Duodenal mucosa (tissue), 2 donors: ENCODE data around the gene OR2C3.
"Not testable (repeated sequence)": the region's sequence is repeated elsewhere in the genome, so short reads cannot be mapped to it uniquely, and the experiment has no call there.

Experiments used
- H3K27ac ChIP-seq: one replicate; pipeline ENCODE4 v1.7.0; 2013; ENCODE audit warnings: low read depth, low read length
- H3K27me3 ChIP-seq, 2 donors: one replicate each; pipeline ENCODE4 v1.7.0; 2013; ENCODE audit warnings: low read length in 2 of 2, control low read depth in 1 of 2; ENCODE audit not compliant: insufficient read depth in 2 of 2, control insufficient read depth in 1 of 2
- H3K36me3 ChIP-seq, 2 donors: one replicate each; pipeline ENCODE4 v1.7.0; 2013; ENCODE audit warnings: low read length in 2 of 2, control low read depth in 1 of 2; ENCODE audit not compliant: insufficient read depth in 2 of 2, control insufficient read depth in 1 of 2
- H3K4me1 ChIP-seq, 2 donors: one replicate each; pipeline ENCODE4 v1.7.0; 2013; ENCODE audit warnings: low read length in 2 of 2, control low read depth in 1 of 2; ENCODE audit not compliant: insufficient read depth in 2 of 2, control insufficient read depth in 1 of 2
- H3K4me3 ChIP-seq, 2 donors: one replicate each; pipeline ENCODE4 v1.7.0; 2013; ENCODE audit warnings: low read length in 2 of 2, low read depth in 1 of 2
- H3K9ac ChIP-seq, 2 donors: one replicate each; pipeline ENCODE4 v1.7.0; 2013; ENCODE audit warnings: low read length in 2 of 2, low read depth in 1 of 2
- H3K9me3 ChIP-seq, 2 donors: one replicate each; pipeline ENCODE4 v1.7.0; 2013; ENCODE audit warnings: low read length in 2 of 2, control low read depth in 1 of 2; ENCODE audit not compliant: control insufficient read depth in 1 of 2

The OR2C3 gene

GRCh38 chr1:247528812-247529474 is 7.3 kb downstream of the OR2C3 start:
- no peak overlapping the region for H3K27ac ChIP-seq
- H3K36me3 ChIP-seq = no peaks in the 10 kb centered on the region

GRCh38 chr1:247521886-247522285 is 14.4 kb downstream of the OR2C3 start:
- H3K27ac ChIP-seq, H3K4me1 ChIP-seq, H3K36me3 ChIP-seq, H3K4me3 ChIP-seq, H3K27me3 ChIP-seq, H3K9ac ChIP-seq, H3K9me3 ChIP-seq: not testable (repeated sequence)

More at GRCh38 chr1:247528812-247529474, 7.3 kb downstream of the OR2C3 start:
- no peak overlapping the region for H3K9ac ChIP-seq
- peaks cover 0 to 2% of the 10 kb centered on the region in 2 donors for H3K27me3 ChIP-seq
- no peak overlapping the region for H3K4me3 ChIP-seq
- no peaks in the 10 kb centered on the region for H3K4me1 ChIP-seq
- peaks cover 0 to 3% of the 10 kb centered on the region in 2 donors for H3K9me3 ChIP-seq

- H3K9me3 ChIP-seq = no peaks in the 10 kb centered on the region
- H3K27me3 ChIP-seq = no peaks in the 10 kb centered on the region
- H3K4me1 ChIP-seq = no peaks in the 10 kb centered on the region
- no peak overlapping the region for H3K4me3 ChIP-seq
- no peak overlapping the region for H3K9ac ChIP-seq
- H3K27ac ChIP-seq = no peak overlapping the region
- H3K36me3 ChIP-seq = no peaks in the 10 kb centered on the region
Observed at GRCh38 chr1:247518613-247518891, 17.7 kb downstream of the OR2C3 start.

- Histone ChIP-seq H3K4me3 (no peak overlapping the region), H3K27me3 (no peaks in the 10 kb centered on the region), H3K4me1 (no peaks in the 10 kb centered on the region), H3K9ac (no peak overlapping the region), H3K9me3 (no peaks in the 10 kb centered on the region), H3K36me3 (no peaks in the 10 kb centered on the region), H3K27ac (no peak overlapping the region)
Observed at GRCh38 chr1:247517795-247518612, 18.2 kb downstream of the OR2C3 start.

- Histone ChIP-seq H3K9me3 (no peaks in the 10 kb centered on the region), H3K9ac (no peak overlapping the region), H3K4me1 (no peaks in the 10 kb centered on the region), H3K36me3 (no peaks in the 10 kb centered on the region), H3K4me3 (no peak overlapping the region), H3K27ac (no peak overlapping the region), H3K27me3 (no peaks in the 10 kb centered on the region)
Observed at GRCh38 chr1:247506831-247507230, 29.4 kb downstream of the OR2C3 start.

GRCh38 chr1:247500865-247501264 is 35.4 kb downstream of the OR2C3 start:
- H3K27ac ChIP-seq = no peak overlapping the region
- no peaks in the 10 kb centered on the region for H3K9me3 ChIP-seq
- no peak overlapping the region for H3K4me3 ChIP-seq

GRCh38 chr1:247496581-247497285 is 39.5 kb downstream of the OR2C3 start:
- no peaks in the 10 kb centered on the region for H3K4me1 ChIP-seq
- H3K9me3 ChIP-seq = no peaks in the 10 kb centered on the region
- H3K27ac ChIP-seq = no peak overlapping the region
- H3K9ac ChIP-seq = no peak overlapping the region
- H3K4me3 ChIP-seq = peak overlapping the region in 1 of 2 donors; percentile 22
- H3K36me3 ChIP-seq = no peaks in the 10 kb centered on the region
- H3K27me3 ChIP-seq = no peaks in the 10 kb centered on the region

More at GRCh38 chr1:247500865-247501264, 35.4 kb downstream of the OR2C3 start:
- Histone ChIP-seq H3K27me3 (no peaks in the 10 kb centered on the region), H3K36me3 (no peaks in the 10 kb centered on the region), H3K4me1 (no peaks in the 10 kb centered on the region), H3K9ac (no peak overlapping the region)

GRCh38 chr1:247494767-247495166 is 41.5 kb downstream of the OR2C3 start:
- Histone ChIP-seq H3K27ac (no peak overlapping the region), H3K4me3 (no peak overlapping the region), H3K4me1 (no peaks in the 10 kb centered on the region), H3K9me3 (no peaks in the 10 kb centered on the region), H3K27me3 (no peaks in the 10 kb centered on the region), H3K9ac (no peak overlapping the region), H3K36me3 (no peaks in the 10 kb centered on the region)

GRCh38 chr1:247493106-247493505 is 43.1 kb downstream of the OR2C3 start:
- H3K27me3 ChIP-seq = no peaks in the 10 kb centered on the region
- no peaks in the 10 kb centered on the region for H3K9me3 ChIP-seq
- no peak overlapping the region for H3K27ac ChIP-seq
- no peak overlapping the region for H3K4me3 ChIP-seq
- H3K4me1 ChIP-seq = no peaks in the 10 kb centered on the region
- no peak overlapping the region for H3K9ac ChIP-seq
- H3K36me3 ChIP-seq = no peaks in the 10 kb centered on the region

GRCh38 chr1:247491328-247491727 is 44.9 kb downstream of the OR2C3 start:
- Histone ChIP-seq H3K36me3 (no peaks in the 10 kb centered on the region), H3K27ac (no peak overlapping the region), H3K27me3 (no peaks in the 10 kb centered on the region), H3K9ac (no peak overlapping the region), H3K4me3 (no peak overlapping the region), H3K4me1 (no peaks in the 10 kb centered on the region), H3K9me3 (no peaks in the 10 kb centered on the region)
